ENCODE measurements around the gene AKT3.

The AKT3 gene

DNA sequence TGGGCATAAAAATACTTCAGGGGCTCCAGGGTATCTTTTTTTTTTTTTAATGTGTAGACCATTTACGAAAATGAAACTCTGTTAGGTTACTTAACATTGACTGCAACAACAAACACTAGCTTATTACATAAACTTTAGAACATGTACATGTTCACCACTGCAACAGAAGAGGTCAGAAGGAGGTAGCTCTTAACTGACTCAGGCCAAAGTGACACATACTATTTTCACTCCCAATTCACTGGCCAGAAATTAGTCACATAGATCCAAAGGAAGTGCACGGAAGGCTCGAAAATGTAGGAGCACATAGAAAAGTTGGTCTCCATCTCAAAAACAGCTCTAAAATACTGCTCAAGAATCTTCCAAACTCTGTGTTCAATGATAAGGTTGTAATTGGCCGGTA is 107.2 kb downstream of the AKT3 start:
- Histone ChIP-seq H2BK120ac (ENCODE audit: low read depth, low read length) (no peak overlapping the region), H3K9me3 (replicated peaks in 1 of 2; ENCODE audit: control insufficient read depth in 2 of 2, insufficient read depth in 1 of 2, low read depth in 1 of 2, low read length in 2 of 2) (peaks cover 2 to 23% of the 10 kb centered on the region in 2 donors), H2AK5ac (ENCODE audit: low read depth, low read length) (no peak overlapping the region), H3K36me3 (replicated peaks in 1 of 2; ENCODE audit: control insufficient read depth in 2 of 2, insufficient read depth in 2 of 2, low read length in 2 of 2) (no peaks in the 10 kb centered on the region), H2BK5ac (ENCODE audit: low read length) (no peak overlapping the region), H3K4me1 (ENCODE audit: control insufficient read depth in 2 of 2, insufficient read depth in 1 of 2, low read depth in 1 of 2, low read length in 2 of 2) (peaks cover 16 to 59% of the 10 kb centered on the region in 2 donors), H3K27me3 (ENCODE audit: control insufficient read depth in 3 of 3, insufficient read depth in 3 of 3, low read depth in 1 of 3, low read length in 3 of 3) (no peaks in the 10 kb centered on the region), H3K4me2 (ENCODE audit: insufficient read depth, low read length, poor library complexity, severe bottlenecking) (no peak overlapping the region), H2BK15ac (ENCODE audit: low read length) (no peak overlapping the region), H4K91ac (ENCODE audit: low read depth, low read length, poor library complexity) (no peak overlapping the region), H2AFZ (ENCODE audit: low read length) (no peak overlapping the region), H3K23ac (ENCODE audit: low read depth, low read length, poor library complexity) (no peak overlapping the region), H3K27ac (replicated peaks; ENCODE audit: low read length) (no peak overlapping the region), H3K18ac (ENCODE audit: low read length) (no peak overlapping the region), H3K4ac (ENCODE audit: low read length) (no peak overlapping the region), H3K14ac (ENCODE audit: low read length) (no peak overlapping the region), H3K9ac (ENCODE audit: low read depth, low read length, poor library complexity) (no peak overlapping the region), H2BK12ac (ENCODE audit: low read length) (no peak overlapping the region), H4K8ac (ENCODE audit: low read depth, low read length) (no peak overlapping the region), H3K79me1 (ENCODE audit: low read depth, low read length) (no peaks in the 10 kb centered on the region), H3K4me3 (ENCODE audit: low read length in 2 of 2) (no peak overlapping the region)
- WGBS, 2 donors (ENCODE audit: extremely low coverage in 2 of 2, insufficient read length in 2 of 2, insufficient replicate concordance in 1 of 2) = no CpG with 5 or more reads among the region's 4 CpGs
- no peak for DNase-seq (ENCODE audit: low spot score)

DNA sequence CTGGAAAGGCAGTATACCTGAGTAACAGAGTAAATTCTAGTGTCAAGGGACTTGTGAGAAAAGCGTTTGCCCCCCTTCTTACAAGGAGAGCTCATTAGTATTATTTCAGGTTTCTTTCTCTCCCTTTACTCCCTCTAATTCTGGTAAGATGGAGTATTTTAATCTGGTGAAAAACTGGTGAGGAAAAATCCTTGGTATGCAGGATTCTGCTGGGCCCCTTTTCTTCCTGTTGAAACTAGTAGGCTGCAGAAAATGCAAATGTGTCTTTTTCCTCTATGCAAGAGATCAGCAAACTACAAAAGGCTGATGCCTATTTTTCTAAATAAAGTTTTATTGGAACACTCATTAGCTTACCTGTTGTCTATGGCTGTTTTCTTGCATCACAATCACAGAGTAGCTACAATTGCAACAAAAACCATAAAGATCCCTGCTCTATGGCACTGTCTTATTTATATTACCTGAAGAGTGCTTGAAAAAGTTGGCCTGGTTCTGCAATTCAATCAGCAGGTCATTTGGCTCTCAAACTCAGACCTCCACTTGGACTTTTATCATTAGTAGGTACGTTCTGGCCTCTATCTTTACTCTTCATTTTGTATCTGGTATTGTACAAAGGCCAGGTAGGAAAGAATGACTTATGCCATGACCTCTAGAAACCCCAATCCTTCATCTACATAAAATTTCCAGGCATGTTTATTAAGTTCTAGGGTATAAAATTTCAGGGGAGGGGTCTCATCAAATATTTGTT is 109.6 kb downstream of the AKT3 start:
- no peak overlapping the region for H2BK5ac ChIP-seq (ENCODE audit: low read length)
- H2AFZ ChIP-seq (ENCODE audit: low read length) = no peak overlapping the region
- H2BK120ac ChIP-seq (ENCODE audit: low read depth, low read length) = no peak overlapping the region
- no CpG with 5 or more reads among the region's 2 CpGs for WGBS, 2 donors (ENCODE audit: extremely low coverage in 2 of 2, insufficient read length in 2 of 2, insufficient replicate concordance in 1 of 2)
- H3K4me3 ChIP-seq (ENCODE audit: low read length in 2 of 2) = no peak overlapping the region
- H3K4me1 ChIP-seq (ENCODE audit: control insufficient read depth in 2 of 2, insufficient read depth in 1 of 2, low read depth in 1 of 2, low read length in 2 of 2) = peaks cover 13 to 51% of the 10 kb centered on the region in 2 donors
- no peak overlapping the region for H3K4ac ChIP-seq (ENCODE audit: low read length)
- H4K8ac ChIP-seq (ENCODE audit: low read depth, low read length) = no peak overlapping the region
- no peak overlapping the region for H3K18ac ChIP-seq (ENCODE audit: low read length)
- no peak overlapping the region for H3K4me2 ChIP-seq (ENCODE audit: insufficient read depth, low read length, poor library complexity, severe bottlenecking)
- H3K79me1 ChIP-seq (ENCODE audit: low read depth, low read length) = no peaks in the 10 kb centered on the region
- H3K9me3 ChIP-seq (replicated peaks in 1 of 2; ENCODE audit: control insufficient read depth in 2 of 2, insufficient read depth in 1 of 2, low read depth in 1 of 2, low read length in 2 of 2) = peaks cover 2 to 23% of the 10 kb centered on the region in 2 donors
- no peak overlapping the region for H2AK5ac ChIP-seq (ENCODE audit: low read depth, low read length)
- H4K91ac ChIP-seq (ENCODE audit: low read depth, low read length, poor library complexity) = no peak overlapping the region
- no peaks in the 10 kb centered on the region for H3K36me3 ChIP-seq (replicated peaks in 1 of 2; ENCODE audit: control insufficient read depth in 2 of 2, insufficient read depth in 2 of 2, low read length in 2 of 2)
- no peak overlapping the region for H2BK15ac ChIP-seq (ENCODE audit: low read length)
- H3K27ac ChIP-seq (replicated peaks; ENCODE audit: low read length) = peak overlapping the region; percentile 79
- no peak for DNase-seq (ENCODE audit: low spot score)
- H3K9ac ChIP-seq (ENCODE audit: low read depth, low read length, poor library complexity) = no peak overlapping the region
- H3K14ac ChIP-seq (ENCODE audit: low read length) = no peak overlapping the region
- no peaks in the 10 kb centered on the region for H3K27me3 ChIP-seq (ENCODE audit: control insufficient read depth in 3 of 3, insufficient read depth in 3 of 3, low read depth in 1 of 3, low read length in 3 of 3)
- no peak overlapping the region for H2BK12ac ChIP-seq (ENCODE audit: low read length)
- H3K23ac ChIP-seq (ENCODE audit: low read depth, low read length, poor library complexity) = no peak overlapping the region

DNA sequence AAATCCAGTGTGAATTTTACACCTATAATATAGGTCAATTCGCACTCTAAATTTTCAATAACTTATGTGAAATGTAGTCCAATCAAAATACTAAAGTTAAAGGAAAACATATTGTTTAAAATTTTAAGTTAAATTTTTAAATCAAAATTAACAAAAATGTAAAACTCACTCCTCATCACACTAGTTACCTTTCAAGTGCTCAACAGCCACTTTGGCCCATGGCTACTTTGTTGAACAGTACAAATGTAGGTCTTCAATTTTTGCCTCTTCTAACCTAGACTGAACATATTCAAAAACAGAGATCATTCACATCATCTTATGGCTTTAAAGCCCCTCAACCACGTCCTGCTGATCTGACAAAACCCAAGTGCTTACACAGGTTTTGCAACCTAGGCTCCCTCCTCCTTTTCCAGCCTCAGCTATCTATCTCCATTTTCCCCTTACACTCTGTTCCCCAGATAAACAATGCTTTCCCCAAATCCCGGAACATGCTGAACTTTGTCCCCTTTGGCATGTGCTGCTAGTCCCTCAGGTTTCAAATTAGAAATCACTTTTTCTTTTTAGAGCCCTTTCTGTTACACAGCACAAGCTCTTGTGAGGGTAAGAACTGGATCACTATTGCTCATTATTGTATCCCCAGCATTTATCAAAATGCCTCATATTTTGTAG is 110.6 kb downstream of the AKT3 start:
- Histone ChIP-seq H3K4me3 (ENCODE audit: low read length in 2 of 2) (no peak overlapping the region), H3K18ac (ENCODE audit: low read length) (no peak overlapping the region), H2BK5ac (ENCODE audit: low read length) (no peak overlapping the region), H4K91ac (ENCODE audit: low read depth, low read length, poor library complexity) (no peak overlapping the region), H3K79me1 (ENCODE audit: low read depth, low read length) (no peaks in the 10 kb centered on the region), H3K9ac (ENCODE audit: low read depth, low read length, poor library complexity) (no peak overlapping the region), H3K27ac (replicated peaks; ENCODE audit: low read length) (peak overlapping the region; percentile 79), H3K36me3 (replicated peaks in 1 of 2; ENCODE audit: control insufficient read depth in 2 of 2, insufficient read depth in 2 of 2, low read length in 2 of 2) (no peaks in the 10 kb centered on the region), H2BK12ac (ENCODE audit: low read length) (no peak overlapping the region), H3K23ac (ENCODE audit: low read depth, low read length, poor library complexity) (no peak overlapping the region), H2AK5ac (ENCODE audit: low read depth, low read length) (no peak overlapping the region), H2BK120ac (ENCODE audit: low read depth, low read length) (no peak overlapping the region), H3K4me1 (ENCODE audit: control insufficient read depth in 2 of 2, insufficient read depth in 1 of 2, low read depth in 1 of 2, low read length in 2 of 2) (peaks cover 12 to 44% of the 10 kb centered on the region in 2 donors), H2BK15ac (ENCODE audit: low read length) (no peak overlapping the region), H3K27me3 (ENCODE audit: control insufficient read depth in 3 of 3, insufficient read depth in 3 of 3, low read depth in 1 of 3, low read length in 3 of 3) (no peaks in the 10 kb centered on the region), H3K14ac (ENCODE audit: low read length) (no peak overlapping the region), H3K4me2 (ENCODE audit: insufficient read depth, low read length, poor library complexity, severe bottlenecking) (no peak overlapping the region), H3K4ac (ENCODE audit: low read length) (no peak overlapping the region), H4K8ac (ENCODE audit: low read depth, low read length) (no peak overlapping the region), H2AFZ (ENCODE audit: low read length) (no peak overlapping the region), H3K9me3 (replicated peaks in 1 of 2; ENCODE audit: control insufficient read depth in 2 of 2, insufficient read depth in 1 of 2, low read depth in 1 of 2, low read length in 2 of 2) (peaks cover 2 to 23% of the 10 kb centered on the region in 2 donors)
- DNase-seq (ENCODE audit: low spot score) = no peak
- no CpG with 5 or more reads among the region's 3 CpGs for WGBS, 2 donors (ENCODE audit: extremely low coverage in 2 of 2, insufficient read length in 2 of 2, insufficient replicate concordance in 1 of 2)

DNA sequence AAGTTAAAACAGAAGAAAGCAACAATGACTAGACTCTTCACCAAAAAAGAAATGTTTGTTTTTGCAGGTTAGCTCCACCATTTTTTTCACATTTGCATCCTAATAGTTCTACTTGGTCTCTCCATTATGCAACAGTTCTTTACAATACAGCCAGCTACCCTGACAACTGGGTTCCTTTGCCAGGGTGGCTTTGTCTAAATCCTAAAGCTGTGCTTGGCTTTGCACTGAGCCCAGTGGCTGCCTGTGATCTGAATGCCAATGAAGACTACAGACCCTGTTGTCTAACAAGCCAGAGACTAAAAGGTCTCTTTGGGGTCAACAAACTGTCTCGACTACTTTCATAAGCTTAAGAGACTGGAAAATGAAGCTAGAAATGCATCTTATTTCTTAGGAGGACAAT is 112.0 kb downstream of the AKT3 start:
- H3K14ac ChIP-seq (ENCODE audit: low read length) = no peak overlapping the region
- peaks cover 12 to 44% of the 10 kb centered on the region in 2 donors for H3K4me1 ChIP-seq (ENCODE audit: control insufficient read depth in 2 of 2, insufficient read depth in 1 of 2, low read depth in 1 of 2, low read length in 2 of 2)
- no peak overlapping the region for H4K91ac ChIP-seq (ENCODE audit: low read depth, low read length, poor library complexity)
- DNase-seq (ENCODE audit: low spot score) = no peak
- H2AK5ac ChIP-seq (ENCODE audit: low read depth, low read length) = no peak overlapping the region
- no peak overlapping the region for H2BK12ac ChIP-seq (ENCODE audit: low read length)
- no peaks in the 10 kb centered on the region for H3K79me1 ChIP-seq (ENCODE audit: low read depth, low read length)
- no CpG with 5 or more reads among the region's 1 CpG for WGBS, 2 donors (ENCODE audit: extremely low coverage in 2 of 2, insufficient read length in 2 of 2, insufficient replicate concordance in 1 of 2)
- no peak overlapping the region for H3K4me3 ChIP-seq (ENCODE audit: low read length in 2 of 2)
- no peak overlapping the region for H2AFZ ChIP-seq (ENCODE audit: low read length)
- H3K9ac ChIP-seq (ENCODE audit: low read depth, low read length, poor library complexity) = no peak overlapping the region
- no peak overlapping the region for H3K18ac ChIP-seq (ENCODE audit: low read length)
- peaks cover 2 to 11% of the 10 kb centered on the region in 2 donors for H3K9me3 ChIP-seq (replicated peaks in 1 of 2; ENCODE audit: control insufficient read depth in 2 of 2, insufficient read depth in 1 of 2, low read depth in 1 of 2, low read length in 2 of 2)
- no peak overlapping the region for H3K23ac ChIP-seq (ENCODE audit: low read depth, low read length, poor library complexity)
- H3K4me2 ChIP-seq (ENCODE audit: insufficient read depth, low read length, poor library complexity, severe bottlenecking) = no peak overlapping the region
- no peak overlapping the region for H2BK5ac ChIP-seq (ENCODE audit: low read length)
- no peak overlapping the region for H2BK15ac ChIP-seq (ENCODE audit: low read length)
- no peaks in the 10 kb centered on the region for H3K27me3 ChIP-seq (ENCODE audit: control insufficient read depth in 3 of 3, insufficient read depth in 3 of 3, low read depth in 1 of 3, low read length in 3 of 3)
- H4K8ac ChIP-seq (ENCODE audit: low read depth, low read length) = no peak overlapping the region
- H3K4ac ChIP-seq (ENCODE audit: low read length) = no peak overlapping the region
- H2BK120ac ChIP-seq (ENCODE audit: low read depth, low read length) = no peak overlapping the region
- no peaks in the 10 kb centered on the region for H3K36me3 ChIP-seq (replicated peaks in 1 of 2; ENCODE audit: control insufficient read depth in 2 of 2, insufficient read depth in 2 of 2, low read length in 2 of 2)
- no peak overlapping the region for H3K27ac ChIP-seq (replicated peaks; ENCODE audit: low read length)

Data from neuronal stem cell (in vitro differentiated cells).